HG02852 (cell line): ENCODE data around the gene UNK.
"Not testable (repeated sequence)": the region's sequence is repeated elsewhere in the genome, so short reads cannot be mapped to it uniquely, and the experiment has no call there.

ENCODE experiments used
- ATAC-seq: cut with Tn5 transposase; IDR thresholded peaks from one replicate; pipeline ENCODE4 v1.9.1; 2021; ENCODE audit warnings: mild to moderate bottlenecking, moderate library complexity; ENCODE audit not compliant: unreplicated experiment

UNK gene

DNA sequence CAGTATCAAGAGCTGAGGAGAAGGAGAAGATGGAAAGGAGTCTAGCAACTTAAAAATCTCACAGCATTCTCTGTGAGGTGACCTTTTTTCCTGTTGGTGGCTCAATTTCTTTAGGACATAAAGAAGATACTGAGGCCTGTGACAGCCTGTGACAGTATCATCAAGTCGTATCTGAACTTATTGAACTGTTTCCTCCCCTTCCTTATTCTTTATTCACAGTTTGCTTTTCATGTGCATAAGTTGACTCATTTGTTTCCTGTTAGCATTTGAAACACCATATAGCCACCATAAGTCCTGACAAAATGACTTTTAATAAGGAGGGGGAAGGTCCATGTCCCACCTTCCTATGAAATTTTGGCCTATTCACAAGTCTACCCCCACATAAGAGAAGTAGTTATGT lies 8.9 kb downstream of the UNK start:
- ATAC-seq: no peak

GRCh38 chr17:75795820-75796607 lies 11.4 kb downstream of the UNK start:
- no peak for ATAC-seq

DNA sequence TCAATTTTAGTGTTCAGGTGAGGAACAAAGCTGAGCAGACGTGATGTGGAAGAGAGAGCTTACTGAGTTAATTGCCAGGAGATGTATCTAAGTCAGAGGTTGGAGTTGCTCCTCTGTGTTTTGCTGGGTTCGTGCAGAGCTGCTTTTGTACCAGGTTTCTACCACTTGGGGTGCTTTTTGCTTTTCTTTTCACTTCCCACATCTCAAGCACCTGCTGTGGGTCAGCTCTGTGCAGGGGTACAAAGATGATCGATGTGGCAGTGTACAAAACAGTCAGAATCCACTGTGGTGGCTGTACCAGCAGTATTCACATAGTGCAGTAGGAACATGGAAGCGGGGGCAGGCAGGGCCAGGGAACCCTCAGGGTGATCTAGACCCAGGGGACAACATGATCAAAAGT lies 14.8 kb downstream of the UNK start:
- ATAC-seq: no peak

GRCh38 chr17:75803883-75804282 lies 19.3 kb downstream of the UNK start:
- ATAC-seq: no peak

DNA sequence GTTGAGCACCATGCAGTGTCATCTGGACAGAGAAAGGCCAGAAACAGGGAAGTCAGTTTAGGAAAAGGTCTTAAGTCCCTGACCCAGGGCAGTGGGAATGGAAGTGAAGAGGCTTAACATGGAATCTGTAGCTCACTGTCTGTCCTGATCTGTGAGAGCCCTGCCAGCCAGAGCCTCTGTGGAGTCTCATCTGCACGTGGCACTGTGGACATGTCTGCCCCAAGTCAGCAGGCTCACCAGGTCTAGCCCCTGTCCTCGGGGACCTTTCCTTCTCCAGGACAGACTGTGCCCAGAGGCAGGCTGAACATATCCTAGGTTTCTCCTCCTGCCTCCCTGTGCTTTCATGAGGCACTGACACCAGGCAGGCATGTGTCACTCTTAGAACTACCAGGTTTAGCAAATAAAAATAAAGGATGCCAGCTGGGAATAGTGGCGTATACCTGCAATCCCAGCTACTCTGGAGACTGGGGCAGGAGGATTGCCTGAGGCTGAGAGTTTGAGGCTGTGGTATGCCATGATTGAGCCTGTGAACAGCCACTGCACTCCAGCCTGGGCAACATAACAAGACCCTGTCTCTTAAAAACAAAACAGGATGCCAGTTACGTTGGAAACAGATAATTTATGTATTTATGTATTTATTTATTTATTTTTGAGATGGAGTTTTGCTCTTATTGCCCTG lies 22.4 kb downstream of the UNK start:
- no peak for ATAC-seq

- no peak for ATAC-seq
Observed at GRCh38 chr17:75807861-75808260, 23.3 kb downstream of the UNK start.

- no peak for ATAC-seq
Observed at GRCh38 chr17:75808549-75808904, 23.9 kb downstream of the UNK start.

GRCh38 chr17:75808905-75809621 lies 24.5 kb downstream of the UNK start:
- ATAC-seq: no peak

- ATAC-seq: no peak
Observed at GRCh38 chr17:75809631-75810111, 25.1 kb downstream of the UNK start.

GRCh38 chr17:75810216-75810615 lies 25.6 kb downstream of the UNK start:
- ATAC-seq: no peak

GRCh38 chr17:75810756-75811155 lies 26.1 kb downstream of the UNK start:
- not testable (repeated sequence) for ATAC-seq

DNA sequence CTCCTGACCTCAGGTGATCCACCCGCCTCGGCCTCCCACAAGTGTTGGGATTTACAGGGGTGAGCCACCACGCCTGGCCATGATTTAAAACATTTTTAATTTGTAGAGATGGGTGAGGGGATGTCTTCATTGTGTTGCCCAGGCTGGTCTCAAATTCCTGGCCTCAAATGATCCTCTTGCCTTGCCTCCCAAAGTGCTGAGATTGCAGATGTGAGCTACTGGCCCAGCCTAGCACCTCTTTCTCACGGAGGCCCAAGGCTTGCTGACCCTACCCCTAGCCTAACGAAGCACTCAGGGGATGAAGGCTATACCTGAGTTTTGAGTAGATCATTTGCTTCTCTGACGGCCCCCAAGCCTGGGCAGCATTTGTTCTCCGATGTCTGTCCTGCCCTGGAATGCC lies 26.6 kb downstream of the UNK start:
- no peak for ATAC-seq

- ATAC-seq: no peak
Observed at GRCh38 chr17:75812096-75813013, 27.7 kb downstream of the UNK start.

- ATAC-seq: no peak
Observed at GRCh38 chr17:75813081-75814020, 28.7 kb downstream of the UNK start.

DNA sequence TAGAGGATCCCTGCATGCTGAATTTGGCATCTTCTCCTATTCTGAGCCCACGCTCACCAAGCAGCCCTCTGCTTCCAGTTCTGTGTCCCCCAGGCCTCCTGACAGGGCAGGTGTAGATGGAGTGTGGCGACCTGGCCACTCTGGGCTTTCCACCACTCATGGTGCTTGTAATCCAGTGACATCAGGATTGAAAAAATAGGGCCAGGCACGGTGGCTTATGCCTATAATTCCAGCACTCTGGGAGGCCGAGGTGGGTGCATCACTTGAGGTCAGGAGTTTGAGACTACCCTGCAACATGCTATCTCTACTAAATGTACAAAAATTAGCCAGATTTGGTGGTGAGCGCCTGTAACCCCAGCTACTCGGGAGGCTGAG lies 29.4 kb downstream of the UNK start:
- no peak for ATAC-seq

GRCh38 chr17:75814900-75815373 lies 30.3 kb downstream of the UNK start:
- ATAC-seq: no peak

GRCh38 chr17:75815399-75815798 lies 30.8 kb downstream of the UNK start:
- no peak for ATAC-seq

DNA sequence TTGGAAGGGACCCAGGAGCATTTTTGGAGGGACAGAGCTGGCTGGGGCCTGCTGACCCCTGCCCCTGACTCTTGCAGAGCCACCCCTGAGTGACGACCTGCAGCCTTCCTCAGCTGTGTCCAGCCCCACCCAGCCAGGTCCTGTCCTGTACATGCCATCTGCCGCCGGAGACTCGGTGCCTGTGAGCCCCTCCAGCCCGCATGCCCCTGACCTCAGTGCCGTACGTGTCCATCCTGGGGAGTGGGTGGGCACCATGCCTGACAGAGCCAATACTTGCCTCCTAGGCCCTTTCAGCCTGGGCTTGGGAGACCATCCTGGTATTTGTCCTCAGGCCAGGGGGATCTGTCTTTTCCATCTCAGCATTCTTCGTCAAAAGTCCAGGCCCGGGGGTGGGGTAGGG lies 32.1 kb downstream of the UNK start:
- ATAC-seq: no peak

GRCh38 chr17:75817571-75817970 lies 33.0 kb downstream of the UNK start:
- no peak for ATAC-seq
